Heart left ventricle (tissue), 13 donors: ENCODE data around the gene DNAH17.

Experiments used
- CTCF ChIP-seq, 12 donors: fragments of 200-600 bp; sonication (generic) in 4 of 12; IDR thresholded peaks; one replicate each; pipeline versions ENCODE4 v1.5.0 to v1.8.0; 2018 to 2022; ENCODE audit warnings: antibody characterized with exemption in 12 of 12, mild to moderate bottlenecking in 5 of 12
- POLR2A ChIP-seq, 2 donors: fragments of 450-650 bp; IDR thresholded peaks; one replicate each; pipeline ENCODE4 v1.6.1; 2017; ENCODE audit warnings: antibody characterized with exemption in 2 of 2, mild to moderate bottlenecking in 2 of 2, moderate library complexity in 2 of 2
- donor health status: ischemic (EF 13 %, LVEDD 7.1; RV severe dilation, severe dysfunction).
- donor health status: DM: no; HTN: yes; CAD: no.
- donor health status: DM: no; HTN: no; CAD: no.
- donor health status: ischemic (EF 25% LVEDD 6.9; RV normal size, moderate dysfunction).
- donor health status: ischemic (EF 25% LVEDD 5.7; RV mildly dilated, moderate dysfunction).
- donor health status: ischemic (EF 35%, LVEDD 5.7; RV mildly dilated, moderate dysfunction).
- donor health status: nonischemic (EF 11% LVEDD 7.7; RV severe dilation, severe dysfunction).
- donor health status: DM: yes; HTN: yes; CAD: no.
- donor health status: PGD.
- donor health status: ischemic (EF 29% LVEDD 5.4; RV normal size, mild dysfunction).
- donor health status: nonischemic (EF 23%, LVEDD 6.1; RV moderate dilation, normal function).

GRCh38 chr17:78459696-78460095 lies 117.5 kb downstream of the DNAH17 start:
- no peak for TF ChIP-seq POLR2A (IDR thresholded peaks at IDR 0.05)
- TF ChIP-seq CTCF (IDR thresholded peaks at IDR 0.05), result no peak
